DMS153 treated with DMSO at 0.1 percent for 48 hours (cell line): ENCODE data around the gene FBN1.

Source experiments
- DNase-seq: peaks from one replicate; lab custom pipeline; 2025; ENCODE audit not compliant: unreplicated experiment; lab: John Stamatoyannopoulos, UW

FBN1 gene

DNA sequence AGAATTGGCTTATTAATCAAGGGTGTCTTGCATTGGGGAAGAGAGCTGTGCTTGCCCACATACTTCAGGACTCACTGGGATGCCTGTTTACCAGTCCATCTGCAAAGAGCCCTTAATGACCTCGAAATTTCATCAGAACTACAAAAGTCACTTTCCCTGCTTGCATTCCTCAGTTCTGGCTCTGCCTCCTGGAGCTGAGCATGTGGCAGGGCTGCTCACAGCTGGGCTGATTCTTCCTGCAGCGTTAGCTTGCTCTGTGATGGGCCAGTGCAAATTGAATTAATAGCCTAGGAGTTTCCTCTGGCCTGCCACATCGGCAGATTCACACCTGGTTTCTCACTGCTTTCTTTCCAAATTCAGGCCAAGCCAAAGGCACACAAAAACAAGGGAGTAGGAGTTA, 205.4 kb downstream of the FBN1 start:
- no peak for DNase-seq

- no peak for DNase-seq
Observed at GRCh38 chr15:48437178-48437577, 208.3 kb downstream of the FBN1 start.

DNA sequence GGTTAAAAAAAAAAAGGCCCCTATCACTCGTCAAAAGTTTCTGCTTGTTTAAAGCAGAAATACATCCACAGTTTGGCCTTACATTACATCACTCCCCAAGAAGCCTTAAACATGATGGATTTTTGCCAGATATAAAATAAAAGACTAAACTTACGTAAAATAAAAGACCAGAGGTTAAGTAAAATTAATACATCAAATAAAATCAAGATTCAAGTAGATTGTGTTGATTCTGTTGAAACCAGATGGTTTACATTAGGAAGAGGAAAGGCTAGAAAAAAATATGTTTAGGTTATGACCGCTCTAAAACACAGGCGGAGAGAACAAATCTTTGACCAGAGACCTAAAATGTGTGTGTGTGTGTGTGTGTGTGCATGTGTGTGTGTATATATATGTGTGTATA, 210.2 kb downstream of the FBN1 start:
- DNase-seq = no peak

DNA sequence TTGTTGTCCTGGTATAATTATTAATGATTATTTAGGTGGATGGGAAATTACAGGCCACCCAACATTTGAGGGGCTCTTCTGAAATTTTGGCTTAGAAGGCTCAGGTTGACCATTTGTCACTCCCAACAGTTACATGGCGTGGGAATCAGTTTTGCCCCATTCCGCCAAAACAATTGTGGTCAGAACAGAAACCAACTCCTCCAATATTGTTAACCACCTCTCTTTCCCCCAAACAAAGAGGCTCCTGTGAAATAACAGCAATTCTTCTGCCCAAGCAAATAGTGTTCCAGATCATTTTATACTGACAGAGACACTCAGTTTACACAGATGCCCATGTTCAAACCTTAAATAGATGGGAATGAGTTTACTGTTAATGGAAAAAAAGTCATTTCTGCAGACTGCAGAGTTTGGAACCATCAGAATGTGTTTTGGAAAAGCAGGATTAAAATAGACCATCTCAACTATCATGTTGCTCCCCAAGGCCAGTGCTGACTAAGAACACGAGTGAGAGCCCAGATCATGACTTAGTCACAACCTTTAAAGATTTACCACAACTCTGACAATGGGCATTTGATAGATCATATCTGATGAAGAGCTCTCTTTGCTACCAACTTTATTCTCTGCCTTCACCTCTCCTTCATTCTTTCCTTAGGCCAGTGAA, 212.2 kb downstream of the FBN1 start:
- DNase-seq = no peak

GRCh38 chr15:48432688-48433087, 212.8 kb downstream of the FBN1 start:
- no peak for DNase-seq

DNA sequence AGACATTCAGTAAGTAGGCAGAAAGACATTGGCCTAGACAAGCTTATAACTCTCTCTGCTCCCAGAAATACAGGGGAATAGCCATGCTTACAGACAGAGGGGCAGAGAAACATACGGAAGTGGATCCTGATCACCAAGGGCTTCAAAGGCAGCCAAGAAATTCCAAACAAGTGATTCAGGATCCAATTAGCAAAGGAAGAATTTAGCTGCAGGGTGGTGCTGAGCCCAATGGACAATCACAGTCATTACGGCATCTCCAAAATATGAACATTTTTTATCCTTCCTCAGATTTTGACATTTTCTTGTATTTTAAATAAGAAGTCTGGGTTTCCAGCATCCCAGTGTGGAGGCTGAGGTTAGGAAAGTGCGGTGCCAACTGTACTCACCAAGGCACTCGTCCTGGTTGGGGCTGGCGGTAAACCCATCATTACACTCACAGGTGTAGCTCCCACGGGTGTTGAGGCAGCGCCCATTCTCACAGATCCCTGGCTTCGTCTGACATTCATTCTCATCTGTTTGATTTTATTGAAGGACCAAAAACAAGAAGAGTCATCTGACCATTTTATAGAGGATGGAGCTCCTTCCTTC, 217.5 kb downstream of the FBN1 start:
- DNase-seq = no peak

GRCh38 chr15:48427479-48427878, 218.0 kb downstream of the FBN1 start:
- DNase-seq = no peak

DNA sequence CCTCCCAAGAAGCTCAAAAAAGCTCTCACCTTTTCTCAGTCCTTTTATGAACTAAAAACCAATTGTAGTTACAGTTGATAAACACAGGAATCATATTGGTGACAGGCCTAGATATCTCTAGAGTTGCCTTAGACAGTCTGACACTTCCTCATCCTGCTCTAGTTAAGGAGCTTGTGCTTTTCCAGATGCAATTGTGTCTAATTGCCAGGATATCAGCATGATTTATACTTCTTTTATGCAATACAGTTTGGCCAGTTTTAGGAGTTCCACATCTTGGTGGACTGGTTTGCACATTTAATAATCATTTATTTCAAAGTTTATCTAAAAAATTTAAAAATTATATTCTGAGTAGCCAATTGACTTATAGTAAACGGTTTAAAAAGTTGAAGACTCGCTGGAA, 218.6 kb downstream of the FBN1 start:
- no peak for DNase-seq

- DNase-seq = no peak
Observed at GRCh38 chr15:48426044-48426443, 219.5 kb downstream of the FBN1 start.

DNA sequence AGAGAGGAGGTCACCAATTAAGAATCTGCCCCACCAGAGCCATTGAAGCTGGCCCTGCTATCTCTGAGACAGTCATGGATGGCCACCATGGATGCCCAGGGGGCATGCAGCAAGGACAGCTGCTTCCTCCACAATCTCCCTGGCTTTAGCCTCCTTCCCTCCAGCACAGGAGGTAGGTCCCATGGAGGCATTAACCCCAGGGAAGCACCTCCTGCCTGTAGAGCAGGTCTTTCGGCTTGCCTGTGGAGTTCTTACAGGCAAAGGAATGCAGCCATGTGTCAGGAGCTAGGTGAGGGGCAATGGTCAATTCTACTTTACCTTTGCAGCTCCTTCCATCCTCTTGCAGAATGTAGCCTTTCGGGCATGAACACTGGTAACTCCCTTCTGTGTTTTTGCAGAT, 220.5 kb downstream of the FBN1 start:
- no peak for DNase-seq

GRCh38 chr15:48423896-48424475, 221.5 kb downstream of the FBN1 start:
- DNase-seq = no peak

GRCh38 chr15:48423342-48423741, 222.2 kb downstream of the FBN1 start:
- DNase-seq = no peak

DNA sequence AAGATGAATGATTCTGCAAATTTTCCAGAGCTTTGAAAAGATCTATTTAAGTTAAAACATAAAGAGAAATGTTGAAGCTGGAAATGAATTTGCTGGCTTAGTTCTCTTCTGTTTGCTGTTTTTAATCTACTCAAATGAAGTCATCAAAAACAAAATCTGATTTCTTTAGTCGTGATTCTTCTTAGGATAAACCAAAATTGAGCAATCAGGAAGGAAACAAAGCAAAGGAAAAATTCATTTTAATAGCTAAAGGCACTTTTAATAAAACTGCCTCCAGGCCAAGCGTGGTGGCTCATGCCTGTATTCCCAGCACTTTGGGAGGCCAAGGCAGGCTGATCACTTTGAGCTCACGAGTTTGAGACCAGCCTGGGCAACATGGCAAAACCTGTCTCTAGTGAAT, 223.1 kb downstream of the FBN1 start:
- DNase-seq = no peak

- DNase-seq = no peak
Observed at GRCh38 chr15:48421362-48421761, 224.1 kb downstream of the FBN1 start.

DNA sequence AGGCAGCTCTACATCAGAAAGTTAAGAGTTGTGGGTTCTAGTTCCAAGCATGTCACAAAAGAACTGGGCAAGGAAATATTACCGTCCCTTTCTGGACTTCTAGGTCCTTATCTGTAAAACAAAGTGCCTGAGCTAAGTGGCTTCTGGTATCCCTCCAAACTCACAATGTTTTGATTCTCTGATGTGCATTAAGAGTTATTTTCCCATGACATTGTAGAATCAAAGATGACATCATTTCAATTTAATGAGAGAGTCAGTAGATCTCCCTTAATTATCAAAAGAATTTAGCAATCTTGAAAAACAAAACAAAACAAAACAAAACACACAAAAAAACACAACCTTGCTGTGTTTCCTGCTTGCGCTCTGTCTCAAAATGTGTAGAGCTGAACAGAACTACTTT, 225.6 kb downstream of the FBN1 start:
- DNase-seq = no peak

GRCh38 chr15:48418343-48418742, 227.2 kb downstream of the FBN1 start:
- DNase-seq = no peak

DNA sequence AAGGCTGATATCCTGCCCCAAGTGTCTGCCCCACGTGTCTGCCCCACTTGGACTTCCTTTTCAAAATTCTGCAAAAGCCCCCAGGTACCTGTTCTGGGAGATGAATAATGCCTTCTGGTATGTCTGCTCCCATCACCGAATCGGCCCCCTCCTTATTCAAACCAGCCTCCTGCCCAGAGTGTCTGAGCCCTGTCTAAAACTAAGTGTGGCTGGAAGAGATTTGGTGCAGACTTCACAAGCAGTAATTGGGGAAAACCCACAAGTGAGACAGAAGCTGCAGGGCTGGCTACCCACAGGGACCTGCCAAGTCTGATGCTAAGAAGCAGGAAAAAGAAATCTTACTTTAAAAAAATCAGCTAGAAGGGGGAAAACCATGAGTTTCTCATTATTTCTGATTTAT, 229.2 kb downstream of the FBN1 start:
- no peak for DNase-seq

DNA sequence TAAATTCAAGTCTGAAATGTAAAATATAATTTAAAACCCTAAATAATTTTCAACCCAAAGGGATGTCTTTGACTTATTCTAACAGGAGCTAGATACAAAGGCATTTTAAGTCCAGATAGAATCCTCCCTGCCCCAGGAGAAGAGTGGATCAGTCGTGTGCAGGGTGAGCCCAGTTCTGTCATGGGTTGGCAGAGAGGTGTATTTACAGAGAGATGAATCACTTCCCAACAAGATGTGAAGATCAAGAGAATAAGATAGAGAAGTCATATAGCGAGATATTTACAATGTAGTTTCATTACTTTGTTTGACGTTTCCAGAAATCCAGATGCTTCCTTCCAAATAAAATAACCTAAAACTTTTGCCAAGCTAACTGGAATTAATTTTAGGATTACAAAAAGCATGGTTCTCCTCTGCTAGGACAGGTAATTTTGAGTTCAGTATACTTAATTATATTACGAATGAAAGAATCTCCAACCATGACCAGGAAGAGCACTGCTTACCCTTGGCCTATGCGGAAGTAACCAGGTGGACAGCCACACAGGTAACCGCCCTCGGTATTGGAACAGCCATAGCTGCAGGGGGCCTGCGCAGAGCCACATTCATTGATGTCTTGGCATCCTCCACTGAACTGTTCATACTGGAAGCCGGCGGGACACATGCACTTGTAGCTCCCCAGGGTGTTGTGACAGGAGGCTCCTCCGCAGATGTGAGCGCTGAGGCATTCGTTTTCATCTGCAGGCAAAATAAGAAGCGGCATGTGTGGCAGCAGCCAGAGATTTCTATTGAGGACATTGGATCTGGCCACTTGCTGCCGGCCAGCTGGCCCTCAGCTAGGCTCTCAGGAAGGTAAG, 230.2 kb downstream of the FBN1 start:
- no peak for DNase-seq

GRCh38 chr15:48414015-48414414, 231.5 kb downstream of the FBN1 start:
- no peak for DNase-seq

DNA sequence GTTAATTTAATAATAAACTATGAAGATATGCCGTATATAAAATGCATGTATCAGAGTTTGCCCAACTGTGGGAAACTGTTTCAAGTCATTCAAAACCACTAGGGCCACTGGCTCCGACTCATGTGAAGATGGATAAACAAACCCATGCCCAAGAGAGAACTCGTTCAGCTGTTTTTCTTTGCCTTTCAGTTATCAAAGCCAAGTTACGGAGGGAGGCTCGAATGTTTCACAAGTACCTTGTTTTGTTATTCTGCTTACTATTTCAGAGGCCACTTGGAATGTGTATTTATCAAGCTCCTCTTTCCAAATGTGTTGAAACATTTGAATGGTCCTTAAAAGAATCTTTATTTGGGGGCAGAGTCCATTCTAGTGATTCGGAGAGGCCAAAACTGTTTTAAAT, 232.2 kb downstream of the FBN1 start:
- DNase-seq = no peak

DNA sequence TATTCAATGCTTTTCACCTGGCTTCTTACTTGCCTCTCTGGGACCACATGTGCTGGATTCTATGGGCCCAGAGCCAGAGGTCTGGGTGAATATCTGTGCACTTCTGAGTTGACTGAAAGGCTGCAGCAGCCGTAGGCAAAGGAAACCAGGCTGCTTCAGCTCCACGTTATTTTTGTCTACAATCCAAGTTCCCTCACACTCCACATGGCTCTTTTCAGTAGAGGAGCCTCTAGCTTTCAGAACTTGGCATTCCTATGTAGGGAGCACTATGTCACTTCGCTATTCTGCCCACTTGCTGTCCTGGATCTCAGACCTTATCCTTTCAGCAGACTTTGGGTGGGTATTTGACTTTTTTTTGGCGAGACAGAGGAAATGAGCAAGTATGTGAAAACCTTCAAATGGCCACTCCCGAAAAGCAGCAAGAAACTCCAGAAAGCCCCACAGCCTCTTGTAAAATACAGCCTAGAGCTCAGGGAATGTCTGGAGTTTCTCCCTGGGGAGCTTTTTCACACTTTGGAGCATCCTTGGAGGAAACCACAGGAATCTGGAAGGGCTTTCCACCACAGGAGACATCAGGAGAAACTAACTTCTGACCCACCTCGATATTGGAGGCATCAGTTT, 233.4 kb downstream of the FBN1 start:
- no peak for DNase-seq
